WTC11 (cell line): ENCODE results near the gene AP1G1.

ENCODE experiments used
- CTCF ChIP-seq: fragments of 200-600 bp; IDR thresholded peaks from 2 replicates; pipeline ENCODE4 v1.8.0; 2022; ENCODE audit warnings: antibody characterized with exemption
- NFE2L1 ChIP-seq: sonication (generic); formaldehyde crosslinking; IDR thresholded peaks from 2 replicates; pipeline ENCODE4 v1.8.1; 2023; ENCODE audit warnings: missing genetic modification reagents
- NR2C2 ChIP-seq: sonication (generic); formaldehyde crosslinking; IDR thresholded peaks from 2 replicates; pipeline ENCODE4 v1.8.0; 2022; ENCODE audit warnings: mild to moderate bottlenecking, missing genetic modification reagents
- ZMAT4 ChIP-seq: fragments of 250-450 bp; sonication (Bioruptor Pico); IDR thresholded peaks from 2 replicates; pipeline ENCODE4 v1.9.0; 2021; ENCODE audit warnings: mild to moderate bottlenecking
- ZNF219 ChIP-seq: sonication (generic); formaldehyde crosslinking; IDR thresholded peaks from 2 replicates; pipeline ENCODE4 v1.8.0; 2023; ENCODE audit warnings: missing genetic modification reagents, mild to moderate bottlenecking, borderline replicate concordance

- TF ChIP-seq CTCF (no peak), NR2C2 (CRISPR knock-in tag) (no peak), ZMAT4 (CRISPR knock-in tag) (no peak), ZNF219 (CRISPR knock-in tag) (no peak), NFE2L1 (no peak)
Measured at GRCh38 chr16:71792176-71792575, 16.5 kb downstream of the AP1G1 start.
